GM11168 (cell line): ENCODE measurements around the gene NEK2.
"Not testable (repeated sequence)": the region's sequence is repeated elsewhere in the genome, so short reads cannot be mapped to it uniquely, and the experiment has no call there.

Experiments
- in situ Hi-C: fragments of 300-500 bp; cut with MboI; formaldehyde crosslinking; loops from one replicate; pipeline ENCODE4 v1.12.0; 2022; ENCODE audit warnings: low sequenced_read_pairs; ENCODE audit not compliant: unreplicated experiment

Gene NEK2

GRCh38 chr1:211656728-211657127, 18.7 kb downstream of the NEK2 start:
- in situ Hi-C loops, result loop anchor here (10.0 kb wide), 1 partner anchor 142 kb away; no protein-coding TSS in a partner anchor

- in situ Hi-C loops, result loop anchor here (10.0 kb wide), 1 partner anchor 140 kb away; no protein-coding TSS in a partner anchor
These were observed 20.3 kb downstream of the NEK2 start for GRCh38 chr1:211654838-211655787.

GRCh38 chr1:211653959-211654496, 21.4 kb downstream of the NEK2 start:
- in situ Hi-C loops, result loop anchor here (10.0 kb wide), 1 partner anchor 139 kb away; no protein-coding TSS in a partner anchor

GRCh38 chr1:211653293-211653692, 22.1 kb downstream of the NEK2 start:
- in situ Hi-C loops, result loop anchor here (10.0 kb wide), 1 partner anchor 138 kb away; no protein-coding TSS in a partner anchor

GRCh38 chr1:211652371-211652770, 23.1 kb downstream of the NEK2 start:
- in situ Hi-C loops, result loop anchor here (10.0 kb wide), 1 partner anchor 138 kb away; no protein-coding TSS in a partner anchor

- in situ Hi-C loops, result loop anchor here (10.0 kb wide), 1 partner anchor 136 kb away; no protein-coding TSS in a partner anchor
These were observed 24.5 kb downstream of the NEK2 start for GRCh38 chr1:211650904-211651303.

- in situ Hi-C loops, result no loop called here
These were observed 26.2 kb downstream of the NEK2 start for GRCh38 chr1:211648980-211649934.

- in situ Hi-C loops, result no loop called here
These were observed 27.1 kb downstream of the NEK2 start for GRCh38 chr1:211648336-211648735.

GRCh38 chr1:211647711-211648121, 27.7 kb downstream of the NEK2 start:
- in situ Hi-C loops, result no loop called here

GRCh38 chr1:211646566-211646965, 28.9 kb downstream of the NEK2 start:
- in situ Hi-C loops, result no loop called here

GRCh38 chr1:211645601-211646000, 29.8 kb downstream of the NEK2 start:
- in situ Hi-C loops, result not testable (repeated sequence)

GRCh38 chr1:211644653-211645052, 30.8 kb downstream of the NEK2 start:
- in situ Hi-C loops, result no loop called here

GRCh38 chr1:211643324-211644212, 31.9 kb downstream of the NEK2 start:
- in situ Hi-C loops, result no loop called here

- in situ Hi-C loops, result no loop called here
These were observed 32.6 kb downstream of the NEK2 start for GRCh38 chr1:211642870-211643269.

- in situ Hi-C loops, result no loop called here
These were observed 33.5 kb downstream of the NEK2 start for GRCh38 chr1:211641942-211642341.

- in situ Hi-C loops, result no loop called here
These were observed 34.2 kb downstream of the NEK2 start for GRCh38 chr1:211641044-211641800.

GRCh38 chr1:211640301-211640630, 35.2 kb downstream of the NEK2 start:
- in situ Hi-C loops, result no loop called here

GRCh38 chr1:211639475-211640300, 35.7 kb downstream of the NEK2 start:
- in situ Hi-C loops, result no loop called here
